Activated naive CD8-positive, alpha-beta T cell (primary cell): ENCODE results near the gene SIDT2.

Experiments used
- H3K27ac Mint-ChIP-seq: one replicate; pipeline ENCODE4 v1.8.0; 2021; ENCODE audit warnings: mixed read lengths
- H3K27me3 Mint-ChIP-seq: one replicate; pipeline ENCODE4 v1.8.0; 2021; ENCODE audit warnings: mixed read lengths
- H3K36me3 Mint-ChIP-seq: one replicate; pipeline ENCODE4 v1.8.0; 2021; ENCODE audit warnings: mixed read lengths
- H3K4me1 Mint-ChIP-seq: one replicate; pipeline ENCODE4 v1.8.0; 2021; ENCODE audit warnings: low read depth, mixed read lengths
- H3K4me3 Mint-ChIP-seq: one replicate; pipeline ENCODE4 v1.8.0; 2021; ENCODE audit warnings: mild to moderate bottlenecking, mixed read lengths
- H3K9me3 Mint-ChIP-seq: one replicate; pipeline ENCODE4 v1.8.0; 2021; ENCODE audit warnings: low read depth, mixed read lengths

The SIDT2 gene

GRCh38 chr11:117191680-117192400, 13.3 kb downstream of the SIDT2 start:
- Mint-ChIP-seq H3K4me3 (no peak overlapping the region), H3K9me3 (no peaks in the 10 kb centered on the region), H3K4me1 (peaks cover 2% of the 10 kb centered on the region), H3K27ac (no peak overlapping the region), H3K27me3 (no peaks in the 10 kb centered on the region), H3K36me3 (no peaks in the 10 kb centered on the region)

- Mint-ChIP-seq H3K27me3 (no peaks in the 10 kb centered on the region), H3K27ac (no peak overlapping the region), H3K9me3 (no peaks in the 10 kb centered on the region), H3K4me1 (peaks cover 2% of the 10 kb centered on the region), H3K4me3 (no peak overlapping the region), H3K36me3 (no peaks in the 10 kb centered on the region)
Observed at GRCh38 chr11:117192401-117192875, 13.9 kb downstream of the SIDT2 start.

- Mint-ChIP-seq H3K27me3 (no peaks in the 10 kb centered on the region), H3K27ac (peak overlapping the region; percentile 50), H3K4me1 (peaks cover 2% of the 10 kb centered on the region), H3K9me3 (no peaks in the 10 kb centered on the region), H3K4me3 (no peak overlapping the region), H3K36me3 (no peaks in the 10 kb centered on the region)
Observed at GRCh38 chr11:117193130-117194020, 14.8 kb downstream of the SIDT2 start.

GRCh38 chr11:117194267-117194666, 15.7 kb downstream of the SIDT2 start:
- no peaks in the 10 kb centered on the region for H3K27me3 Mint-ChIP-seq
- no peak overlapping the region for H3K4me3 Mint-ChIP-seq
- no peaks in the 10 kb centered on the region for H3K36me3 Mint-ChIP-seq
- peaks cover 2% of the 10 kb centered on the region for H3K4me1 Mint-ChIP-seq
- H3K27ac Mint-ChIP-seq: no peak overlapping the region
- no peaks in the 10 kb centered on the region for H3K9me3 Mint-ChIP-seq

- Mint-ChIP-seq H3K4me1 (peaks cover 2% of the 10 kb centered on the region), H3K27me3 (no peaks in the 10 kb centered on the region), H3K4me3 (no peak overlapping the region), H3K36me3 (no peaks in the 10 kb centered on the region), H3K27ac (peak overlapping the region; percentile 58), H3K9me3 (no peaks in the 10 kb centered on the region)
Observed at GRCh38 chr11:117195258-117195657, 16.7 kb downstream of the SIDT2 start.

GRCh38 chr11:117195761-117196160, 17.2 kb downstream of the SIDT2 start:
- peaks cover 2% of the 10 kb centered on the region for H3K4me1 Mint-ChIP-seq
- H3K27ac Mint-ChIP-seq: peak overlapping the region; percentile 58
- H3K4me3 Mint-ChIP-seq: no peak overlapping the region
- no peaks in the 10 kb centered on the region for H3K36me3 Mint-ChIP-seq
- no peaks in the 10 kb centered on the region for H3K9me3 Mint-ChIP-seq
- H3K27me3 Mint-ChIP-seq: no peaks in the 10 kb centered on the region

- Mint-ChIP-seq H3K4me1 (peaks cover 2% of the 10 kb centered on the region), H3K27me3 (no peaks in the 10 kb centered on the region), H3K9me3 (no peaks in the 10 kb centered on the region), H3K36me3 (no peaks in the 10 kb centered on the region), H3K4me3 (no peak overlapping the region), H3K27ac (no peak overlapping the region)
Observed at GRCh38 chr11:117197006-117197405, 18.5 kb downstream of the SIDT2 start.

- Mint-ChIP-seq H3K4me3 (no peak overlapping the region), H3K9me3 (no peaks in the 10 kb centered on the region), H3K4me1 (peaks cover 2% of the 10 kb centered on the region), H3K27ac (no peak overlapping the region), H3K36me3 (no peaks in the 10 kb centered on the region), H3K27me3 (no peaks in the 10 kb centered on the region)
Observed at GRCh38 chr11:117197516-117198456, 19.2 kb downstream of the SIDT2 start.

GRCh38 chr11:117198613-117199012, 20.1 kb downstream of the SIDT2 start:
- Mint-ChIP-seq H3K27ac (no peak overlapping the region), H3K4me3 (no peak overlapping the region), H3K27me3 (no peaks in the 10 kb centered on the region), H3K4me1 (peaks cover 2% of the 10 kb centered on the region), H3K9me3 (no peaks in the 10 kb centered on the region), H3K36me3 (no peaks in the 10 kb centered on the region)

- Mint-ChIP-seq H3K27me3 (no peaks in the 10 kb centered on the region), H3K27ac (no peak within 1 kb of the TSS), H3K9me3 (no peaks in the 10 kb centered on the region), H3K4me3 (no peak within 1 kb of the TSS), H3K4me1 (peaks cover 2% of the 10 kb centered on the region), H3K36me3 (peaks cover 2% of the 10 kb centered on the region)
Observed at GRCh38 chr11:117199053-117199915, 20.7 kb downstream of the SIDT2 start, which contains the start of gene TAGLN. TAGLN (plus strand) TSS chr11:117199370; CDS start chr11:117203014, 3,644 bp downstream.

GRCh38 chr11:117199916-117200812, 21.6 kb downstream of the SIDT2 start:
- no peak overlapping the region for H3K4me3 Mint-ChIP-seq
- H3K4me1 Mint-ChIP-seq: peaks cover 2% of the 10 kb centered on the region
- no peak overlapping the region for H3K27ac Mint-ChIP-seq
- no peaks in the 10 kb centered on the region for H3K9me3 Mint-ChIP-seq
- no peaks in the 10 kb centered on the region for H3K27me3 Mint-ChIP-seq
- peaks cover 2% of the 10 kb centered on the region for H3K36me3 Mint-ChIP-seq

GRCh38 chr11:117200813-117201657, 22.5 kb downstream of the SIDT2 start:
- Mint-ChIP-seq H3K4me3 (no peak overlapping the region), H3K27me3 (no peaks in the 10 kb centered on the region), H3K9me3 (no peaks in the 10 kb centered on the region), H3K4me1 (no peaks in the 10 kb centered on the region), H3K36me3 (peaks cover 2% of the 10 kb centered on the region), H3K27ac (no peak overlapping the region)
